ENCODE data around the gene ELMO1.

Gene ELMO1

DNA sequence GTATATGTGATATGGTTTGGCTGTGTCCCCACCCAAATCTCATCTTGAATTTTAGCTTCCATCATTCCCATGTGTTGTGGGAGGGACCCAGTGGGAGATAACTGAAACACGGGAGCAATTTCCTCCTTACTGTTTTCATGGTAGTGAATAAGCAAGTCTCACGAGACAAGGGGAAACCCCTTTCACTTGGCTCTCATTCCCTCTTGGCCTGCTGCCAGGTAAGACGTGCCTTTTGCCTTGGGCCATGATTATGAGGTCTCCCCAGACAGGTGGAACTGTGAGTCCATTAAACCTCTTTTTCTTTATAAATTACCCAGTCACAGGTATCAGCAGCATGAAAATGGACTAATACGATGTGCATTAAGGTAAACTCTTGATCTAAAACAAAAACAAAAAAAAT lies 367.2 kb downstream of the ELMO1 start:
- peak; percentile 4 for DNase-seq

DNA sequence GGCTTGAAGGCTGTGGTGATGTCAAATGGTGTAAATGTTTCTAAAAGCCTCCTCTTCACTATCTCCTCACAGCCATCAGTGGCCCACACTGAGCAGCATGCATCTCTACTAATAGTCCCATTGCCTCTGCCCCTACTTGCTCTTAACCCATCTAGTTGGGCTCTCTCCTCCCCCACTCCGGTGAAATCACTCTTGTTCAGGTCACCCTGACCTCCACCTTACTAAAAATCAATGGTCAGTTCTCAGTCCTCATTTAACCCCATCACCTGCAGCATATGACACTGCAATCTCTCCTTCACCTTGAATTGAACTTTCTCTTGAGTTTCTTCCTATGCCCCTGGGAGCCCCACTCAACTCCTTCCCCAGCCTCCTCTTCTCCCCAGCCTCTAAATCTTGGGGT lies 369.2 kb downstream of the ELMO1 start:
- DNase-seq = no peak

DNA sequence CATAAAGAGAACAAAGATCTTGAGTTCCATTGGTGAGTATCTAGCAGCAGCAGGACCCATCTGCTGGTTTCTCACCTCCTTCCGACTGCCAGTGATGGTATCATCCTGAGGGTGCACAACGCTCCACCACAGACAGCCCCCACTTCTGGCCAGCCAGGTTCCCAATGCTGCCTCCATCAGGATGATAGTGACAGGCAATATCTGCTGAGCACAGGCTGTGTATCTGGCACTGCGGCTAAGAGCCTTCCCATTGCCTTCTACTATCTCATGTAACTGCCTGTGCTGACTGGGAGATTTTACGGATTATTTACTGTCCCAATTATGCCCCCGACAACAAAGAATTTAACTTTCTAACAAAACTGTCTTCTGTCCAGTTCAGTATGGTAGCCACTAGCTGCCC lies 372.0 kb downstream of the ELMO1 start:
- no peak for DNase-seq

DNA sequence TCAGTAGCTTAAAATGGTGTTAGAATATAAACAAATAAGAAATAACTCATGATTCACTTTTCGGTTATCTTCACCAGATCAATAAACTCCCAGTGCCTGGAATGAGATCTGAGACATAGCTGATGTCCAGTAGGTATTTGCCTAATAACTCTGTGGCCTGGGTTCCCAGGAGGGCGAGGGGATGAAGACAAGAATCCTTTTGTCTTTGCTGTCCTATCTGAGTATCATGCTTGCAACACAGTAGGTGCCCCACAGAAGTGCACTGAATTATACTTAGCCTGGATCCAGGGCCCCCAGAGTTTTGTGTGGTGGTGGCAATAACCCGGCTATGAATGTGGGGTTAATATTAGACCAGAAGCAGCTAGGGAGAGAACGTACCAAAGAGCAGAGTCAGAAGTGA lies 374.3 kb downstream of the ELMO1 start:
- no peak for DNase-seq

DNA sequence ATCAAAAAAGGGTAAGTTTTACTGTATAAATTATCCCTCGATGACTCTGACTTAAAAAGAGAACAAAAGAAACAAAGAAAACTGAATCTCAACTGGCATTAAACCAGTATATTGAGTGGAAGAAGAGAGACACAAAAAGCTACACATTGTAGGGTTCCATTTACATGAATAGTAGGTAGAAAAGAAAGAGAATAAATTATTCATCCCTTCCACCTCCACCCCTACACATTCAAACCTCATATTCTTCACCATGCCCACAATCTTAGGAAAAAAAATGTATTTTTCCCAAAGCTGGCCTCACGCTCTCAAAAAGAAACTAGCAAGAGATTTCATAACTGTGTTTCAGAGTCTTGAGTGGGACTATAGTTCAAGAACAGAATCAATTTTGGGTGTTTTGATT lies 377.5 kb downstream of the ELMO1 start:
- DNase-seq = no peak

DNA sequence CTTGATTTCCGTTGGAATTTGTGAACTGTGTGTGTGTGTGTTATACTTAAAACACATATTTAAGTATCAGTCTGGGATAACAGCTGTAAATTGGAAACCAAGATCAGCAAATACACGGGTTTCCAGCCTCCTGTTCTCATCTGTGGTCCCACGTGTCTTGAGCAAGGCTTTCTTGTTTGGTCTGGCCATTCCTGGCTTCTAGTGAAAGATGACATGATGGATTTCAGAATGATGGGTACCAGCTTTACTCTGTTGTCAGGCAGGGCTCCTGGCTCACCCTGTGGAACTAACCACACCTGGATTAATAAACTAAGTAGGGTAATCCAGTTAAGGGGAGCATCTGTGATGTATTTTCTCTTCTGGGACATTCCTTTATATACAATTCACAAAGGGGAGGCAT lies 378.2 kb downstream of the ELMO1 start:
- DNase-seq = no peak

- no peak for DNase-seq
Observed at GRCh38 chr7:37070031-37070430, 378.6 kb downstream of the ELMO1 start.

- DNase-seq = no peak
Observed at GRCh38 chr7:37069336-37069735, 379.3 kb downstream of the ELMO1 start.

- no peak for DNase-seq
Observed at GRCh38 chr7:37068902-37069301, 379.8 kb downstream of the ELMO1 start.

GRCh38 chr7:37068038-37068437 lies 380.6 kb downstream of the ELMO1 start:
- DNase-seq = no peak

- DNase-seq = no peak
Observed at GRCh38 chr7:37065779-37066271, 382.8 kb downstream of the ELMO1 start.

DNA sequence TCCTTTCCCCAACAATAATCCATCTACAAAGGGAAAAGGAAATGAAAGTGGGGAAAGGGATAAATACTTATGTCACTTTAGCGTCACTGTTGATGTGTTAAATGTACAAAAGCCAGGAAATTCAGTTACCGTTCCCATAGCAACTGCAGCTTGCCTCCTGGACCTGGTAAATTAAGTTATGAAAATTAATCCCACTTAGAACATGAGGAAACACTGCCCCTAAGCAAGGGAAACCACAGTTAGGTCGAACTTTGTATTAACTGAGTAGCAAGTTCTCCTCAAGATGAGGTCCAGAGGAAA lies 386.2 kb downstream of the ELMO1 start:
- DNase-seq = no peak

DNA sequence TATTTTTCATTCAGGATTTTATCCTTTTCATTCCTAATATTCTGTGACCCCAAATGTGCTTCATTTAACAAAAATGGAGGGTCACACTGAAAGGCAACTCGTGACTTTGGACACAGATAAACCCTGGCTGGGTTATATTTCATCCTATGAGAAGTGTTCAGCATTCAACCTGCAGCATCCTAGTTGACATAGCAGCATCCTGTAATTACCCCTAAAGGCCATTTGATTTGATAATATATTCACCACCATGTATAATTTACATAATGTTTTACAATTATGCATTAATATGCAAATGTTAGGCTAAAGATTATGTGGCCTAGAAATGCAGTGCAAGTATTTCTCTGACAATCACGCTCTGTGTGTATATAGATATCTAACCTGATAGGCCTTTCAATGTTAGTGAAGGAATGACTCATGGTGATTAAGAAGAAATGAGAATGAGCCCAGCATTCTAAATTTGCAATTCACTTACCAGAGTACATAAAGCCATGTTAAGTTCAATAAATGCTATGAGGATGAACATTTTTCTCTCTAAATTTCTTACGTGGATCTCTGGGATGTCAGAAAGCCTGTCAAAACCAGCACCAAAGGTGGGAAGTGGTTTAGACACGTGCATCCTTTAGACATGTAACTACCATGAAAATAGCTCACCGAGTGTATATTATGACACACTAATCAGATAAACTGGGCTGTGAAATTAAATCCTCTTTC lies 386.7 kb downstream of the ELMO1 start:
- DNase-seq = no peak

DNA sequence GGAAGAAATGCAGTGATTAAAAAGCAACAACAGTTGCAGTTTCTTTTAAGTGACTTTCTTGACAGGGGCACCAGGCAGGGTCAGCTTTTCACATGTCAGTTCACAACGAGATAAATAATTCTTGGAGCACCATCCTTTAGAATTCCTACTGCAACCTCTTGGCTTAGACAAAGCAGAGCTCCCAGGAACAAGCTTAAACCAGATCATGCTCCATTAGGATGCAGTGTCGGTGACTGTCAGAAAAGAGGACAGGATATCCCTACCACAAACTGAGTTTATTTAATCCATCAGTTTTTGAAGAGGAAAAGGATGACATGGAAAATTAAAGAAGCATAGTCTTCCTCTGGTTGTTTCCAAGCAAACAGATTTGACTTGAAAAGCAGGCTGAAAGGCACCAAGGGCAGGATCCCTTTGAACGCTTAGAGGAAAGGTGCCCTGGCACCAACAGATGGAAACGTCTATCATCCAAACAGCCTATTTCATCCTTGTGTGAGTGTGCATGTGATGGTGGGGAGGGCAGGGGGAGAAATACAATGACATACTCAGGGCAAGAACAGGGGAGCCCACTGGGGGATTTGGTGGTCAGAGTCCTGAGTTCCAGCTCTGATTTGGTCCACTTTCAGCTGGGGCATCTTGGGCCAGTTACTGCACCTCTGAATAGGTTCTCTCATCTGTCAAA lies 392.3 kb downstream of the ELMO1 start:
- DNase-seq = no peak

GRCh38 chr7:37054624-37055241 lies 393.9 kb downstream of the ELMO1 start:
- no peak for DNase-seq

GRCh38 chr7:37052705-37053104 lies 396.0 kb downstream of the ELMO1 start:
- DNase-seq = peak; percentile 6

DNA sequence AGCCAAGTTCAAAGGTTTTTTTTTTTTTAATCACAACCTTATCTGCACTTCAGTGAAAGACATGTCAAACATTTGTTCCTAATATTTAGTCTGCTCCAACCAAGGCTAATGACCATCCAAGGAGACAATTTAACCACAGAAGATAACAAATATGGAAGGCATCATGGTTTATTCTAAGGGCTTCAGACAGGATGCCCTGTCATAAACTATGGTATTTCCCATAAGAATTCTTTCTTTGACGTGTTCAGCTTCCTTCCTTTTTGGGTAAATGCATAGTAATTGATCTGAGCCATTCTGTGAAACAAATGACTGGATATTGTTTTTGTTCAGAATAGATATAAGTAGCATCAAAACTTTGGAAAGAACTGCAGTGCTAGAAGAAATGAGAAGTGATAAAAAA lies 397.9 kb downstream of the ELMO1 start:
- DNase-seq = no peak

DNA sequence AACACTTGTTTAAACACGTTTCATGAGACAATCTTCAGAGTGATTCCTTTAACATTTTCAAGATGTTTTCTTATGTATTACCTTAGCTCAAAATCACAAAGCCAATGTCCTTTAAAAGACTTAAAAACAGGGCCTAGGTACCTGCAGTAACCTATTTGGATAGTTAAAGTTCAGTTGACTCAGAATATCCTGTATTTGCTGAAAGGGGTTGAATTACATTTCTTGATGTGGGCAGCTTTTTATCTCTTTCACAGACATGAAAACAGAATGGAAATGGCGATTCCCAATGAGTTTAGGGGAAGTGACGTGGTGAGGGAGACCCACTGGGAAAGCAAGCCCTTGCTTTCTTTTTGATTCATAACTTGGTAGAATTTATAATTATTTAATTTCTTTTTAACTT lies 400.0 kb downstream of the ELMO1 start:
- no peak for DNase-seq

- DNase-seq = no peak
Observed at GRCh38 chr7:37047260-37047659, 401.4 kb downstream of the ELMO1 start.

- no peak for DNase-seq
Observed at GRCh38 chr7:37046531-37047079, 402.1 kb downstream of the ELMO1 start.

- DNase-seq = no peak
Observed at GRCh38 chr7:37045681-37046179, 402.9 kb downstream of the ELMO1 start.

DNA sequence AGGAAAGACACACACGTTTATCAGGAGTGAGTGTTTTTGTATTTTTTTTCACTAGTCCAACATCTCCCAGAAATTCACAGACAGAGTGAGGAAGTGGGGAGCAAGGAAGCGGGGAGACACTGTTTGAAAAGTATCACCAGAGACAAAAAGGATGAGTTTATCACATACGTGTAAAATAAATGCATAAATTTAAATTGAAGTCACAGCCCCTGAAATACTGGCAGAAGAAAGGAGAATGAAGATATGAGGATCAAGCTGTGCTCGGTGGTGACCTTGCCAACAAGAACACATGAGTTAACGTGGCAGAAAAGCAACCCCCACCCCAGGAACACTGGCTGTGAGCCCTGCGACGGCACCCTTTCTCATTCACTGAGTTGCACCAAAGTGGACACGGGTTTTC lies 407.2 kb downstream of the ELMO1 start:
- DNase-seq = no peak

DNA sequence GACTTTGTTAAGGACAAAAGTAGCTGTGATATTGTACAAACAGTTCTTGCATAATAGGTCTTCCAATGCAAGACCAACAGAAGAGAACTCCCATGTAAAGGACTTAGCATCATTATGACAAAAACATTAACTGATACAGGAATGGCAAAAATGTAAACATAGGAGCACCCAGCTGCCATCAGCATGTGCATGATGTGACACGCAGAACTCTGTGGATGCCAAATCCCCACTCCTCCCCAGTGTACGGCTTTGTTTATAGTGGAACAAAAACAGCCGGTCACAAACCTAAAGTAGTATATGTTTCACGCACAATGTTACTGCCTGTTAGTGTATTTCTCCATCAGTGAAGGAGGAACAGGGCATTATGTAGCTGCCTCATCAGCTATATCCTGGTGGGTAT lies 408.3 kb downstream of the ELMO1 start:
- no peak for DNase-seq

Measured in CD4-positive, alpha-beta T cell treated with Interleukin-12 subunit alpha and Interleukin-12 subunit beta, for 1 hour (primary cell).